T follicular helper cell (primary cell): Measurements from ENCODE around the gene AEBP1.

Experiments
- DNase-seq: peaks from one replicate; pipeline ENCODE4 v3.0.0-alpha.2; 2020; ENCODE audit warnings: low read depth

AEBP1 gene

DNA sequence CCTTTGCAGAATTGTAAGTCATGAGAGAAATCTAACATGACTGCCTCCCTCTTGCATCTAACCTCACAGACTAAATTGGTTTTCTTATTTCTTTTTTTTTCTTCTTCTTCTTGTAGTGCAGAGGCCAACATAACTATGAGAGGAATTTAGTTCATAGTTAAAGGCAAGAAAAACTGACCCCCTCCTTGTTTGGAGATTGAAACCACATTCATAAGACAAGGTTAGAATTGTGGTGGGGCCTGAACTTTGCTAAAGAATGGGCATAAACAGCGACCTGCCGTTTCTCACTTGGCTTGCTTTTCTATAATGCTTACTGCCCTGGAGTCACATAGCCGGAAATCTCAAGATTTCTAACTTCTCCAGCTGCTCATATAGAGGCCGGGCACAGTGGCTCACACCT, 19.4 kb upstream of the AEBP1 start:
- no peak for DNase-seq

DNA sequence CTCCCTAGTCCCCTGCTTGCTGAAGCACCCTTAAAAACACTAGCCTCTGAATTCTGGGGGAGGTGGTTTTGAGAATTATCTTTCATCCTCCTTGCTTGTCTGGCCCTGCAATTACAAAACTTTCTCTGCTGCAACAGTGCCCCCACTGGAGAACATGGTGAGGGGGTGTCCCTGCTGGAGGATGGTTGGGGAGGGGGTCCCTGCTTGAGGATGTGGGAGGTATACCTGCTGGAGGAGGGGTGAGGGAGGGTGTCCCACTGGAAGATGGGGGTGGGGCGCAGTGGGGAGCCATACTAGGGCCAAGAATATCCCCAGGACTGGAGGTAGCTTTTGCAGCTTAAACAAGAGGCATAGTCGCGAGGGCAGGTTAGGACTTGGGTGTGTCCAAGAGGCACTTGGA, 18.6 kb upstream of the AEBP1 start:
- no peak for DNase-seq

DNA sequence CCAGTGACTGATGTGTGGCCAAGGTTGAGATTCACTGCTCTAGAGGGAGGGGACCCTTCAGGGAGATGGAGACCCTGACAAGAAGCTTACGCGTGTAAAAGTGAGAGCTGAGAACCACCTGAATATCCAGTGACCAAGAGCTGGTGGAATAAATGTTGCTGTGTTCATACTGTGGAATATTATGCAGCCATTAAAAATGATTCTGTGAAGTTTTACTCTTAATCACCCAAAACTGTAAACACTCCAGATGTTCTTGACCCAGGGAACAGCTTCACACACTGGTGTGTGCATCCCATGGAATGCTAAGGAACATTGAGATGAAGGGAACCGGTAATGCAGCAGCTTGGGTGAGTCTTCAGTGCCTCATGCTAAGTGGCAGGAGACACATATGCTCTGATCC, 17.5 kb upstream of the AEBP1 start:
- no peak for DNase-seq

DNA sequence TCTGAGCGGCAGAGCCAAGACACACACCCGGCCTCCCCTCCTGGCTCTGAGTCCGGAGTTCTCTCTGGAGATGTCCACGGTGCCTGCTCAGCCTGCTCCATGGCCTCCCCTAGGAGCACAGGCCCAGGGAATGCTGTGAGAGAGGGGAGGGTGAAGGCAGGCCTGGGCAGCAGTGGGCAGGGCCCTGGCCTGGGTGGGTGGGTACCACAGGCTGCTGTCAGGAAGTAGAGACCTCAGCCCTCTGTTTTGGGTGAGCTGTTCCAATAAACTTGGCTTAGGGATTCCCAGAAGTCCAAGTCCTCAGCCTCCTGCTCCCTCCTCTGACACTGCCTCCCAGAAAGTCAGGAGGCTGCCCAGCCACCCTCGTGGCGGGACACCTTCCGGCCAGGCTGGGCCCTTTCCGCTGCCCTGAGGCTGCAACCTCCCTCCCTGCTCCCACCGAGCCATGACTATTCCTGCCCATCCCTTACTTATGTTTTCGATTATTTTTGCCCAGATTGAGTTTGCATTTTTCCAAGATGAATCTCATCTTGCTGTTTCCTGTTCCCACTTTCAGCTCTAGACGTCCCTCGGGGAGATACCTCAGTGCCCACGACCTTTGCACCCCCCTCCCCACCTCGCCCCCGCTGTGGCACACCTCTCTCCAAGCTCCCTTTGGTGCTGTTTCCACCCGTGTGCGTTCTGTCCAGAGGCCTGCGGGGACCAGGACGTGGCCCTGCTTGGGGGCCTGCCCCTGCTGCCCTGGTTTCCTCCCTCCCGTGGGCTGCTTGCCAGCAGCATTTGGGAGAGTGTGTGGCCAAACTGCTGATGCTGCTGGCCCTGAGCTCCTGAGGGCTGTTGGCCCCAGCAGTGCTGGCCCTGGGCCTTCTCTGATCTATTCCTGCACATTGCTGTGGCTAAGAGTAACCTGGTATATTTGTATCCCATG, 16.0 kb upstream of the AEBP1 start:
- DNase-seq, result no peak

DNA sequence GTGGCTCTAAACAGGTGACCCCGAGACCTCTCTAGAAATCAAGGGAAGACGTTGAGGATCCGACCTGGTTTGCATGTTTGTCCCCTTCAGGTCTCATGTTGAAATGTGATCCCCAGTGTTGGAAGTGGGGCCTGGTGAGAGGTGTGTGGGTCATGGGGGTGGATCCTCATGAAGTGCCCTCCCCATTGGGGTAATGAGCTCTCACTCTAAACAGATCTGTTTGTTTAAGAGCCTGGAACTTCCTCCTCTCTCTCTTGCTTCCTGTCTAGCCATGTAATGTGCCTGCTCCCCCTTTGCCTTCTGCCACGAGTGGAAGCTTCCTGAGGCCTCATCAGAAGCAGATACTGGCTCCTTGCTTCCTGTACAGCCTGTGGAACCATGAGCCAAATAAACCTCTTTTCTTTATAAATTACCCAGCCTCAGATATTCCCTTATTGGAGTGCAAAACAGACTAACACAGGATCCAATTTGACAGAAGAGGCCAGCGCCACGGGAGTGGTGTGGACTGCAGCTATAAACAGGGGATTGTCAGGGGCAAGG, 11.0 kb upstream of the AEBP1 start:
- DNase-seq, result no peak

DNA sequence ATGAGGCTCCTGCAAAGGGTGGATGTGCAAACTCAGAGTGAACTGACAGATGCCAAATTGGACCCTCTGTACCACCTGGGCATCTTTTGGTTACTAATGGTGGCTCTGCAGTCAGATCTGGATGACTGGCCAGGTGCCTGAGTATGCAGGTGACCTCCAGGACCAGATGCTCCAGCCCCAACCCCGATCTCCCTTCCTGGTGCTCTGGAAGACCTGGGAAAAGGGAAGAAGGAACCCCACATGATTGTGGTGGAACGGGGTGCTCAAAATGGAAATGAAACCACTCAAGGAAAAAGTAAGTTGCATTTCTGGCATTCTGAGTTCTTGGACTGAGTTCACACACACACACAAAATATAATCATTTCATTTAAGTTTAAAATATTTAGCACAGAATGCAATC, 9.8 kb upstream of the AEBP1 start:
- no peak for DNase-seq

DNA sequence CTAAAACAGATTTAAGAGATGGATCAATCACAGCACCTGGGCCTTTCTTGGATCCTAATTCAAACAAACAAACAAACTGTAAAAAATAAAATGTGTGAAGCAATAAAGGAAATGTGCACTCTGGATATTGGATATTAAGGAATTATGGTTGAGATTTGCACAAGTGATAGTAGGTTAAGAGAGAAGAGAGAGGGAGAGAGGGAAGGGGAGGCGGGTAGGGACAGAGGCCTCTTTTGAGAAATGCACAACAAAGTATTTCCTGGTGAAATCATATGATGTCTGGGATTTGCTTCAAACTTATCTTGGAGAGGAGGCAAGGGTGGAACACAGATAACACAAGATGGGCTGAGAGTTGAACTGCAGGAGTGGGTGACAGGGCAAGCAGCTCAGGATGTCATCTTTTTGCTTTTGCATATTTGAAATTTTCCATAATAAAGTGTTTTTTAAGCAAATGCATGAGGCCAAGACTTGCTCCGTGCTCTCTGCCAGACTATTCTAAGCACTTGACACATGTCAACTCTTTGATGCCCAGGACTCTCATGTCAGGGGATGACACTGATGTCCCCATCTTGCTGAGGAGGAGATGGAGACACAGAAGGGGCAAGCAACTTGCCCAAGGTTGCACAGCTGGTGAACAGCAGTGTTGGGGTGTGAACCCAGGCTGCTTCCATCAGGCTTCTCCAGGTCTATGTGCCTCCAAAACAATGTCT, 9.1 kb upstream of the AEBP1 start:
- DNase-seq, result no peak

DNA sequence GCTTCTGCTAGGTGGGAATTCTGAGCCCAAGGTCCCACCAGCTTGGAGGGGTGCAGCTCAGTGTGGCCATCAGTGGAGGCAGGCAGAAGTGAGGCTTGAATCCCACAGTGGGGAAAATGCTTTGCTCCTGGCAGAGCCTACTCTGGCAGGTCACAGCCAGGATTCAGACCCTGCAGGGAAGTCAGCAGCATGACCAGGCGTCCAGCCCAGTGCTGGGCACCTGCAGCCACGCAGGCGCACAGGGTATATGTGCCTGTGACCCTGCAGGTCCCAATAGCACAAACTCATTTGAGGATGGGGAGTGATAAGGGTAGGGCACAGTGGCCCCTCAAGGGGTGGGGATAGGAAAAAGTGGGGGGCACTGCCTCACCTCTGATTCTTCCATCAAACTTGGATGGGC, 8.4 kb upstream of the AEBP1 start:
- DNase-seq, result no peak

DNA sequence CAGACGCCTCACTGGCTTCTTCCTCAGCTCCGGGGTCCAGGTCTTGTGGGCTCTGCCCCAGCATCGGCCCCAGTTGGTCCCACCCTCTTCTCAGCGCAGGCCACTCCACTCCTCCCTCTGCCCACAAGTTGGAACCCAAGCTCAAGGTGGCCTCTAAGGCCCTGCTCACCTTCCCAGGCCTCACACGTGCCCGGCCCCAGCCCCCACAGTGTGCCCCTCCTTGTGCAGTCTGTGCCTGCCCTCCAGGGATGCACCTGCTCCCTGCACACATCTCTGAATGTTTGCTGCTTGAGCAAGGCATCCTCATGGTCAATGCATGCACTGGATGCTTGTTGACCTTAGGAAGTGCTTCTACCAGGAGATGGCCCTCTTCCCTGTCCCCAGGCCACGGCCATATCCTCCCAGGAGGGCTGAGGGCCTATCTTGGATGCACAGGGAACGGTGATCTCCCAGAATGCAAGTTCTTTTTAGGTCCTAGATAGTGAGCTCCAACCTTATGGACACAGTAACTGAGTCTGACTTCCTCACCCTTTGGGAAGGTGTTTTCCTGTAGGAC, 7.7 kb upstream of the AEBP1 start:
- no peak for DNase-seq

DNA sequence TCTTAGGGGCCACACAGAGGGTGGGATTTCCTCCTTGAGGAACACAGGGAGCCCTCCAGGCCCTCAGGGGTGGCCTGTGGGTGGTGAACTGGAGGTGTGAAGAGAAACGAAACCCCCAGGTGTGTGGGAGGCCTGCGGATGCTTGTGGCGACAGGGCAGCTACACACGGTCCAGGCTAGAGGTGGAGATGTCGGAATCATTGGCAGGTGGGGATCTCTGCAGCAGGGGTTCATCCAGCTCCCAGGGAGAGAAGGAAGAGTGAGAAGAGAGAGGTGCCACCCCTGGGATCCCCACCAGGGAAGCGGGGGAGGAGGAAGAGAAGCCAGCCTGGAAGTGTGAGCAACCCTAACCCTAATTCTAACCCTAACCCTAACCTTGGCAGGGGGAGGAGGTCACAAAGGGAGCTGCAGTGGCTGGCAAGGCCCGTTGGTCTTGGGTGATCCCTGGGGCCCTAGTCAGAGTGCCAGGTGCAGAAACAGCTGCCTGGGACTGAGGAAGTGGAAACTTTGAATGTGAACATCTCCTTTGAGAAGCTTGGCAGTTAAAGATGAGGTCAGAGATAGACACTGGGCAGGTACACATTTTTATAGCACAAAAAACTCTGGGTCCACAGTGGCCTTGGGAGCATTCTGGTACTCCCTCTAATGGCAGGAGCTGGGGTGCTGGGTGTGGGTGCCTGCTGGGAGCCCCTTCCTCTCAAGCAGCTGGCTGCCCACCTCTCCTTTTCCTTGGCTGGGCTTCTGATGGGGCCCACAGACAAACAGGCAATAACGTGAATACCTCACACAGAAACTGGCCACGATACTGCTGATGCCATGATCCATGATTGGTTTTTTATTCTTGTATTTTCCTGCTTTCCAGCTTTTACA, 6.8 kb upstream of the AEBP1 start:
- no peak for DNase-seq

DNA sequence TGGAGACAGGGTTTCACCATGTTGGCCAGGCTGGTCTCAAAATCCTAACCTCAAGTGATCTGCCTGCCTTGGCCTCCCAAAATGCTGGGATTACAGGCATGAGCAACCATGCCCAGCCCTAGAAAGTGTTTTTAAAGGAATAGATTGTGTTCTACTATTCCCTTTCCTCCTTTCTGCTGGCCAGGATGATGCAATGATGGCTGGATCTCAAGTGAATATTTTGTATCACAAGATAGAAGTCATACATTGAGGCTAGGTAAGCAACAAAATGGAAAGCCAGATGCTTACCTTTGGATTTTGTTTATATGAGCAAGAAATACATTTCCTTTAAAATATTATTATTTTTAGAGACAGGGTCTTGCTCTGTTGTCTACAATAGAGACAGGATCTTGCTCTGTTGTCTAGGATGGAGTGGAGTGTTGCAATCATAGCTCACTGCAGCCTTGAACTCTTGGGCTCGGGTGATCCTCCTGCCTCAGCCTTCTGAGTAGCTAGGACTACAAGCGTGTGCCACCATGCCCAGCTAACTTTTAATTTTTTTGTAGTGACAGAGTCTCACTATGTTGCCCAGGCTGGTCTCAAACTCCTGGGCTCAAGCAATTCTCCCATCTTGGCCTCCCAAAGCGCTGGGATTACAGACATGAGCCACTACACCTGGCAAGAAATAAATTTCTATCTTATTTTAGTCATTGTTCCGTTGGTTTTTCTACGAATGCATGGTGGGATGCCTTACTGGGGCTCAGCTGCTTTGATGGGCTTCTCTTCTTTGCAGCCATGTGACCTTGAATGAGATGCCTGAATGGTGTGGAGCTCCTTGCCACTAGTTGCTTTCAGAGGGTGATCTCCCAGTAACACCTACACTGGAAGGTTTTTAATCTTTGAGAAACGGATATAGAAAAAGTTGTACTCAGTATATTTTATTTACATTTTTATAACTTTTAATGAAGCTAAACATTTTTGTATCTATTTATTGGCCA, 5.8 kb upstream of the AEBP1 start:
- DNase-seq, result no peak

DNA sequence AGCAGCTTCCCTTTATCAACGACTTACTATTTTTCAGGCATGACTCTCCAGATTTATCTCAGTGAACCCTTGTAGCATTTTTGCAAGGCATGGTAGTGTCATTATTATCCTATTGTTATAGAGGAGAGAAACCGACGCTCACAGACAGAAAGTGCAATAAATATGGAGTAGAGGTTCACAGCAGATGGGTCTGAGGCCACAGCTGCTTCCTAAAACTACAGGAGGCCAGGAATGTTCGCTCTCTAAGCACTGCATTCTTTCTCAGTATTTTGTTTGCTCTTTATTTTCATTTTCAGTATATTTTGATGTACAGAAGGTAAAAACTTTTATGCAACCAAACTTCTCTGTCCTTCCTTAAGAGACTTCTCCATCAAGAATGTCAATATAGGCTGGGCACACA, 4.5 kb upstream of the AEBP1 start:
- no peak for DNase-seq

DNA sequence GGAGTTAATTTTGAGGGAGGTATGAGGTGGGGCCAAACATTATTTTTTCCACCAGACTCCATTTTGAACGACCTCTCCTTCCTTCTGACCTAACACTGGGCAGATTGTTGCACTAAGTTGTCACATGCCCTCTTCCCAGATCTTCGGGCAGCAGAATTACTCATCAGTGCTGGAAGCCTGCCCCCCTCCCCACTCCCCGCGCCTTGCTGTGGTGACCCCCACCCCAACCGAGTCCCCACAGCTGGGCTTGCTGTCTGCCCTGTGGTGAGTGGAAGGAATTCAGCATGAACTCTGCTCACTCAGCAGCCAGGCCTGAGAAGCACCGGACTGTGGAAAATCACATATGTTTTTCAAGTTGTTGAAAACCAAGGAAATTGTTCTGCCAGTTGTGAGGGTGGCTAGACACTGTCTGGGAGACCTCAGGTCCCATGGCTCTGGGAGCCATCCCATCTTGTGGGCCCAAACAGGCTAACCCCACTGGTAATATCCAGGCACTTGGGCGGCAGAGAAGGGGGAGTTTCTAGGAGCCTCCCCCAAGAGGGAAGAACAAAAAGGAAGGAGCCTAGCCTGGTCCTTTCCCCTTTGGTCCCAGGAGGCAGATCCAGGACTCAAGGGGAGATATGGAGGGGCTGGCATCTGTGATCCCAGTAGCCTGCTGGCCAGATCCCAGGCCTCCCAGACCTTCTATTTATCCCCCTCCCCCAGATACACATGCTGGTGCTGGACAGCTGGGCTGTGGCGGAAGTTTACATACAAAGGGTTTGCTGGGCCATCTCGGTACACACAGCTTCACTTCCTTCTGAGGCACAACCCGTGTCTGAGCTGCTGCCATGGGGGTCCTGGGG, 3.5 kb upstream of the AEBP1 start:
- no peak for DNase-seq

DNA sequence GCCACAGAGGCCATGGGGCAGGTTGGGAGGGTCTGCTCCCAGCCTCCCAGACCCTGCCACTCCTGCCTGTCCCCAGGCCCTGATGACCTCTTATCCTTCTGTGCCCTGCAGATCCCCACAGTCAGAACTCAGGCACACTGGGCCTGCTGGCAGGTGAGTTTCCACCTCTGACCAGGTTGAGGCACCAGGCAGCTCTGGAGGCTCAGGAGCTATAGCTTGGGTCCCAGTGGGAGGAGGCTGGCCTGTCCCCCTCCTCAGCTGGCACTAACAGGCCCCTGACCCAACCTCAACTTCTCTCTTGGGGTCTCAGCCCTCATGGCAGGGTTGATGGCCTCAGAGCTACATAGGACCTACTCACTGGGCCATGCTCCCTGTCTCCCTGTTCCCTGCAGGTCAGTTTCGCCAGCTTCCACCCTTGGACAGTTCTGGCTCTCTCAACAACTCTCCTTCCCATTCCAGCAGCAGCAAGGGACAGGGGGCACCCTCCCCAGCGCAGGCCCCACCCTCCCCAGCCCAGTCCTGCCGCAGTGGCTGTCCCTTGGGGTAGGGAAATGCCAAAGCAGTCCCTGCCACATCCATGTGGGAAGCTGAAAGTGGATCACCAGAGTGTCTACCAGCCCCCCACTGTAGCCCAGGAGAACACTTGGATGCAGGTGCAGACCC, 2.7 kb upstream of the AEBP1 start:
- no peak for DNase-seq

DNA sequence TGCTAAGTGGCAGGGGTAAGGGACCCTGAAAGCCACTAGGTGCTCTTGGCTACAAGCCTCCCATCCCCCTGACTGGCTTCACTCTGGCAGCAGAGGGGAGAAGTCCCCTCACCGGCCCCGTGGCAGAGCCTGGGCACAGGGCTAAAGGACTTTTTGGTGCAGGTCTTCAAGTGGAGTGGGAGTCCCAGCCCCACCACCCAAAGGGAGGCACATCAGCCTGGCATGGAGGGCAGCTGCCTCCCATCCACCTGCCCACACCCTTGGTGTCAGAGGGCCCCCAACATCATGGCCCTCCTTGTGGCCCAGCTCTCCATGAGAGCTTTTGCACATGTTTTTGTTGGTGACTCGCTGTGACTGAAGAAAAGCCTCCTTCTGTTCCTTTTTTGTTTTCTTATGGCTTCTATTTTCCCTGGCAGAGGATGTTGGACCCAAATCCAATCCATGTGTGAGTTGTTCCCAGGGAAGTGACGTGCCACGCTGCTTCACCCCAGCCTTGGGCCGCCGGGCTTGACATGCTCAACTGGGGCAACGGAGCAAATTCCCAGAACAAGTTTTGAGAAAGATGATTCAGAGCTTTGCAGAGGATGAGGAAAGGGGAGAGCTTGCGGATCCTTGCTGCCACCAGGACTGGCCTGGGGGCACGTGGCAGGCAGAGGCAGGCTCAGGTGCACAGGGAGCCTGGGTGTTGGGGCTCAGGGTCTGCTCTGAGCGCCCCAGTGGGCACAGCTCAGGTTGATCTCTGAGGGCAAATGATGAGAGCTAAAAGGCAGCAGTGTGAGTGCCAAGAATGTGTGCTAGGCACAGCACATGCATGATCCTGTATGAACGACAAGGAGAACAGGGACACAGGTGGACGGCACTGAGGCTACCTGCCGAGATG, 1.9 kb upstream of the AEBP1 start:
- DNase-seq, result no peak

DNA sequence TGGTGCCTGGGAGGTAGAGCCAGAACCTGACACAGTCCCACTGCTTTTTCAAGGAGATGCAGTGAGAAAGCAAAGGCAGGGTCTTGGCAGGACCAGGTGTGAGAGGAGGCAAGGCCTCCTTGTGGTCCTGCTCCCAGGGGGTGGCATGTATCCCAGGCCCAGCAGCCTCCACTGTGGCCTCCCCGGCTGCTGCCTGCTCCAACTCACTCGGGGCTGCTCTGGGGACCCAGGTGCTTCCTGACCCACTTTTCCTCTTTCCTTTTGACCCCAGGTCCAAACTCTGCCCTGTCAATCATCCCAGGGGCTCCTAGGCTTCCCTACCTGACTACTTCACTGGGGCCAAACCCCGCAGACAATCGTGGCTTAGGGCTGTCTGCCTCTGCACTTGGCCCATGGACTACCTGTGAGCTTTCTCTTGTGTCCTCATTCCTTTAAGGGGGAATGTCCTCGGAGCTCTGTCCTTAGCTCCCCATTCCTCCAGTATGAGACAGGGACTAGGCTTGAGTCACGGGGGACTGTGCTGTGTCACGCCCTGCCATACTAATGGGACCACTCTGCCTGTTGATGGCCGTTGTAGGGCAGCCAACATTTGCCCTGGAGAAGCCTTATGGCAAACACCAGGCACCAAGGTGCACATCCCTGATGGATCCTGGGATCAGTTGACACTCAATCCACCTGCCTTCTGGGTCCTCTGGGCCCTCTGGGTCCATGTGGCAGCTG, 1.1 kb upstream of the AEBP1 start:
- DNase-seq, result no peak

DNA sequence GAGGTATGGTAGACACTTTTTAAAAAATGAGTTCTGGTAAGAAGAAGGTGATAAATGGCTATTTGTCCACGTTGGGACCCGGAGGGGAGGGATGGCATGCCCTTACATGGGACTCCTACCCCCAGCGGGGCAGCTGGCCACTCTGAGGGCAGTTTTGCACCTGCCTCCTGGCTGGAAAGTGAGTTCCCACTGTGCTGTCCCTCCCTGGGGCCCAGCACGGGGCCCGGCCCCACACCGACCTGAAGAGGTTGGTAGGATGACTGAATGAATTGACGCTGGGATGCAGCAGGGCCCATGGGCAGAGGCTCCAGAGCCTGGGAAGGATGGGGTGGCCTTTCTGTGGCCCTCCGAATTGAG, 601 bp upstream of the AEBP1 start:
- DNase-seq, result no peak
